Measurements from ENCODE around the gene LRRC4.

The LRRC4 gene

DNA sequence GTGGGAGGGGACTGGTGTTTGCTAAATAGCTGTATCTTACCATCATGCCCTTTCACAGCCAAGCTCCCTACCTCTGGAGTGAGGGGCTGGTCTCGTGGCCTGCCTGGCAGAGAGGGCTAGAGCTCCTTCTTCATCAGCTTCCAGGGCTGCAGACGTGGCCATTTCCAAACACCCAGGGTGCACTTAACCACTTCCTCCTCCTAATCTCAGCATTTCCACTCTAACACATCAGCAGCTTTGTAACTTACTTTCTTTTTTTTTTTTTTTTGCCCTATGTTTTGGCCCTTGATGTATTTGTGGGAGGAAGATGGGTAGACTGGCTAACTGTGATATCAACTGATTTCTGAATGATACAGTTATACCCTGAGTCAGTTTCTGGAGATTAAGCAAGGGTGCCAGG, 27.4 kb downstream of the LRRC4 start:
- DNase-seq, result no peak

DNA sequence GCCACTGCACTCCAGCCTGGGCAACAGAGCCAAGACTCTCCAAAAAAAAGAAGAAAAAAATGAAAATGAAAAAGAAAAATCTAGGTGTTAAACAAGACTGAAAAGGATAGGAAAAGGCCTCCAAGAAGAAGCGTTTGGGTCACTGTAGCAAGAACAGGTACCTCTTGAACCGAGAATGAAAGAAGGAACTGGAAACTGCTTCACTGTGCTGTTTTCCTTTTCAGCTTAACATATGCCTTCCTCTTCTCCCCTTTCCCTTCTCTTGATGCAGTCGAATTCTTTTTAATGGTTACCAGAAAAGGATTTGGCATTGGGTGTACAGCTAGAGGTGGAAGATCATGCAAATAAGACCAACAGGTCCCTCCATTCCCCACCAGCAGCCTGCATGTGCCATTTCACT, 28.1 kb downstream of the LRRC4 start:
- DNase-seq, result no peak

- DNase-seq, result no peak
Observed at GRCh38 chr7:128000854-128001265, 30.4 kb downstream of the LRRC4 start.

DNA sequence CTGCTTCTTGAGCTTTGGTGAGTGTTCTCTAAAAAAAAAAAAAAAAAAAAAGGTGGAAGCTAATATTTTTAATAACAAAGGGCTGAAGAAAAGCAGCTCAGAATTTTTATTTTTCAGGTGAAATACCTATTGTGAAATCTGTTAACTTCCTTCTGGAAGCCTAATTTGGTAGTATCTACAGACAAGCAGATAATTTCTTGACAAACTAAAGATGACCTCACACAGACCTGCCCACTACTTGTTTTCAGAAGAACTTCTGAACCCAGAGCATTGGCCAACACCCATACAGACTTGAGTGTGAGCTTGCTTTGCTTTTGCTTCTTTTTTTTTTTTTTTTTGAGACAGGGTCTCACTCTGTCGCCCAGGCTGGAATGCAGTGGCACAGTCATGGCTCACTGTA, 31.2 kb downstream of the LRRC4 start:
- no peak for DNase-seq

DNA sequence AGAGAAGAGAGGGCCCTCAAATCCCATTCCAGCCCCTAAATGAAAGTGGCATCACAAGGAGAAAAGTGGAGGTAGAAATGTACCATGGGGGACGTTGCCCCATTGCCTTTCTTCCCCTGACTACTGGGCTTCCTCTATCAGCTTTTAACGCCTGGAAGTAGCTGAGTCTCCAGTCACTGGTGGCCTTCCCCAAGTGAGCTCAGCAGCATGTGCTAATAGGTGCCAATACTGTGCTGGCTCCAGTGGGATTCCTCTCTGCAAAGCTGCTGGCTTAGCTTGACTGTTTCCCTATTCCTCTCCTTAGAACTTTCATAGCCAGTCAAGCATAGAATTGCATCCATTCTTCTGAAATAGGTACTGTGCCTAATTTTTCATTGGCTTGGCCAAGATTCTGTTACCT, 32.6 kb downstream of the LRRC4 start:
- no peak for DNase-seq

DNA sequence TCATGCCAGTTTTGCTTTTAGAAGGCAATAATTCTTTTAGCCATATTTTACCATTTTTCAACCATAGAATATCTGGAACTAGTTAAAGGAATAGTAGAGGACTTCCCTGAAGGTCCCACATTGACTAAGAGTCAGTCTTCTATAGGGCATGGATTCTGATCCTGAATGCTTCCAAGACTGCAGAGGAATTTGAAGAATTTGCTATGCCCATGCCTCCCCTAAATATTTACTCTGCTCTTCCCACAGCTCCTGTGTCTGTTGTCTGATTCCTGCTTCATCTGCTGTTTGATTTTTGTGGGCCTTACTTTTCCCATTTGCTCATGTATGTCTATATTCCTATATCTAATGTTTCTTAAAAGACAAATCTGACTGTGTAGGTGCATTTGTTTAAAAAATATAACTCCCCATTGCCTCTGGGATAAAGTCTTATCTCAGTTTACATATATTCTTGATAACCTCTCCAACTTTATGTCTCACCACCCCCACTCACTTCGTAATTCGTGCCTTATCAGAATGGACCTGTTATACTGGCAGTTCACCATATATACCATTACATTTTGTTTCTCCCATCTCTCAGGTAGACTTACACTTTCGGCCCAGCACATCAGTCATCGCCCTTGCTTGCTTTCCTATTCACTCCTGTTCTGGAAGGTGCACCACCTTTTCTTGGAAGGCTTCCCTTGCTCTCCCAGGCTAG, 33.9 kb downstream of the LRRC4 start:
- no peak for DNase-seq

DNA sequence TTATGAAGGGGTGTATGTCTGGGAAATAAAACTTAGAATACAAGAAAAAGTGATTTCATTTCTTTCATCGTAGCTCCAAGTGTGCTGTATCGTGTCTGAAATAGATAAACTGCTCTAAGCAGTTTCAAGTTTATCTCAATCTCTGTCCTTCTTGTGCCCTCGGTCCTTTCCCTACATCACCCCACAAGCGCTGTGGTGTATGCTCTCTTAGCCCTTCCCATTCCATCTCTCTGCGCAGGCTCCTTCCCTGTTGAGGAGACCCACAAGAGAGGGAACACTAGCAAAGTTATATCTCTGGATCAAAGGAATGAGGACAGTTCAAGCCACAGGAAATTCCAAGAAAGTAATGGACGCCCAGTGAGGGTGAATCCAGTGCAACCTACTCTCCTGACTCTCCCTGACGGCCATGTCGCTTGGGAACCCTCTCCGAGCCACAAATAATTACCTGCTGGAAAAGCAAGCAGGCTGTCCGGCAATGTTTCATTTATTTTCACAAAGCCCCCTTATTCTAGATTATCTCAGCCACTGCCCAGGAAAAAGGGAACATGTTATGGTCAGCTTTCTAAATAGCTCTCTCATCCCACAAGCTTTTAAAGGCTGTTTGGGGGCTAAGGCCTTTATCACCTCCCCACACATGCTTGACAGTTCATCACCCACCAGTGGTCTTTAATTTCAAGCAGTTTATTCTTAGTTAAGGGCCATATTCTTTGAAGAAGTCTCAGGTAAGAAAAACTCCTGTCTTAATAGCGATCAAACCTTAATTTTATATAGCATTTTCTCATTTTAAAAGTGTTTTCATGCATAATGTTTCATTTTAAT, 34.8 kb downstream of the LRRC4 start:
- no peak for DNase-seq

DNA sequence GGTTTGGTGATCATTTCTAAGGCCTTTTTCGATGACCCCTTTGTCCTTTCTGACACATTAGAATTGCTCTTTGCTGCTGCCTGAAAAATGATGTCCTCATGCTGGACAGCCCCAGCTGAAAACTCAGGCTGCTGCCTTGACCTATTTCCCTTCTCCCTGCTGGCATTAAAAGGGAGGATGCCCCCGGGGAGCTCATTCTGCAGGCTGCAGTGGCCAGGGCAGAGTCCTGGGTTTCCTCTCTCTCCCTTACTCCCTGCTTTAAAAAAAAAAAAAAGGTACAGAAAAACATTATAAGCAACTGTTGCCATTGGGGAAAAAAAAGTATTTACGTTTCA, 35.4 kb downstream of the LRRC4 start:
- DNase-seq, result no peak

DNA sequence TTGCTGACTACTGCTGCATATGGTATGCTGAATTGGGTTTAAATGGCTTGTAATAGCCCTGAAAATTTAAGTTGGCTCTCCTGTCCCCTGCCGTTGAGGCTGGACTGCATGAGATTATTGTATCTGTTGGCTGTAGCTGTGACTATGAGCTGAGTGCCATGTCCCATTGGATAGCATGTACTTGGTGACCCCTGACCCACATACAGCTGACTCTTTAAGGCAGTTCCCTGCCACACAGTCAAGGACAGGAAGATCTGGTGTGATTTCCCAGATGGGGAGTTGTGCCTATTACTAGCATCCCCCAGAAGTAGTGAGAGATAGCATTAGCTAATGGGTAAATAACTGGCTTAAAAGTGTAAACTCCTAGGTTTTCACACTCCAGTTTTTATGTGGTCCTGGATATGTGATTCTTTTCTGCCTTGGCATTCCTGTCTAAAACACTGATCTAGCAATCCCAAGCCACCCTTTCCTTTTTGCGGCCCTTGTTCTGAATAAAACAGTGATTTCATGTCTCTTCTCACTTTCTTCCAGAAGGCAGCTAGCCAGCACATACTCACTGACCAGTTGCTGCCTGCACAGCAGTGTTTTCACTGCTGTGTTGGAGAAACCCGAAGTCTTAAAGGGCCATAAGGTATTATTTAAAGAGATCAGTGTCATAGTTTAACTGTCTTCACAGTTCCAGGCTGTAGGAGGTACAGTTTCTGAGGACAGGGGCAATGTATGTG, 35.9 kb downstream of the LRRC4 start:
- DNase-seq, result no peak

- no peak for DNase-seq
Observed at GRCh38 chr7:127993987-127994386, 37.2 kb downstream of the LRRC4 start.

- no peak for DNase-seq
Observed at GRCh38 chr7:127993317-127993716, 37.9 kb downstream of the LRRC4 start.

- no peak for DNase-seq
Observed at GRCh38 chr7:127988751-127989150, 42.5 kb downstream of the LRRC4 start.

- no peak for DNase-seq
Observed at GRCh38 chr7:127986581-127987521, 44.4 kb downstream of the LRRC4 start.

- DNase-seq, result no peak
Observed at GRCh38 chr7:127983804-127984332, 47.4 kb downstream of the LRRC4 start.

DNA sequence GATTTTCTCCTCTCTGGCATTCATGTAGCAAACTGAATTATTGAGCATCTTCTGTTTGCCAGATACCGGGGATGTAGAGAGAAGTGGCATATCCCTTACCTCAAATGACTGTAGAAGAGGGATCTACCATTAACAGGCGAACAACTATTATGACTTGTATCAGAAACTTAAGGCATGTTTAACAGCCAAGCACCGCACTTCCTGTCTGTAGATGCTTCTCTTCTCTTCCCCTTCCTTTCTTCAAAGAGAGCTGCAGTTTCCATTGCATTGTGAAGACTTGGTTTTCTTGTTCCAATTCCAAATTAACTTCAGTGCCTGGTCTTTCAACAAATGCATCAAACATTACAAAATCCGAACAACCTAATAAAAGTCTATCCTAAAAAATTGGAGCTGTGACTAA, 49.3 kb downstream of the LRRC4 start:
- DNase-seq, result no peak

- DNase-seq, result no peak
Observed at GRCh38 chr7:127980901-127981300, 50.3 kb downstream of the LRRC4 start.

DNA sequence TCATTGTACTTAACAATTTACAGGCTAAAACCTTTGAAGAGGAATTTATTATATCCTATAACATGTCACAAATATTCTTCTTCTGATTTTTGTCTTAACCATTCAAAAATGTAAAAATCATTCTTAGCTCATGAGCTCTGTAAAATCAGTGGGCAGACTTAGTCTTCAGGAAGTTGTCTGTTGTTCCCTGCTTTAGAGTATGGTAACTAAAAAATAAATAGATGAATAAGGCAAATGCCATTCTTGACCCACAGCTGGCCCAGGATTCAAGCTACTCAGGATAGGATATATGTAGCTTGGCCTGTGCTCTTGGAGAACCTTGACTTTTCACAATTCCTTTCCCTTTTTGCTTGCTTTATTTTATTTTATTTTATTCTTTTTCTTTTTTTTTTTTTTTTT, 51.5 kb downstream of the LRRC4 start:
- DNase-seq, result no peak

DNA sequence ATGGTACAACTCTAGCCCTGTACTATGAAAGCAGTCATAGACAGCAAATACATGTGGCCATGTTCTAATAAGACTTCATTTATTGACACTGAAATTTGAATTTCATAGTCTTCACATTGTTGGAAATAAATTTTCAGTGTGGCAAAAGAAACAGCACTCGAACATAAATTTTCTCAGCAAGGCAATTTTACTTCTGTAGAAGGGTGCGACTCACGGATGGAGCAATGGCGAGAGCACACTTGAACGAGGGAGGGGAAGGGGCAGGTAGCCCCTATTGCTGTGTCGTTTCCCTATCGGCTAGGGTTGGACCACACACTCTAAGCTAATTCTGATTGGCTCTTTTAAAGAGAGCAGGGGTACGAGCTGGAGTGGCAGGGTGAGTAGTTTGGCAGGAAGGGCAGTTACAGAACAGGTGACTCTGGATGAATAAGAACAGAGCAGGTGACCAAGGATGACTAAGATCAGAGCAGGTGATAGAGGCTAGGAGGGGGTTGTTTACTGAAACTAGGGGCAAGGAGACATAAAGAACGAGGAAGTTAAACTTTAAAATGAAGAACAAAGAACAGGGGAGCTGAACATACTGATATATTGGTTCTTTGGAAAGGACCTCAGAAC, 52.0 kb downstream of the LRRC4 start:
- no peak for DNase-seq

GRCh38 chr7:127978421-127978820, 52.8 kb downstream of the LRRC4 start:
- no peak for DNase-seq
